GM03348 (cell line): Measurements from ENCODE around the gene PNPLA8.
A peak's percentile ranks its signal among the peaks of the same experiment; 100 is the strongest.
"Not testable (repeated sequence)": the region's sequence is repeated elsewhere in the genome, so short reads cannot be mapped to it uniquely, and the experiment has no call there.

Experiments
- DNase-seq: peaks from one replicate; pipeline ENCODE4 v3.0.0; 2012; ENCODE audit warnings: low spot score

PNPLA8 gene

GRCh38 chr7:108468246-108468645, 57.7 kb downstream of the PNPLA8 start:
- DNase-seq, result no peak

- DNase-seq, result no peak
These were observed 58.5 kb downstream of the PNPLA8 start for GRCh38 chr7:108467391-108467790.

- not testable (repeated sequence) for DNase-seq
These were observed 59.6 kb downstream of the PNPLA8 start for GRCh38 chr7:108466322-108466721.

- no peak for DNase-seq
These were observed 61.2 kb downstream of the PNPLA8 start for GRCh38 chr7:108464743-108465142.

GRCh38 chr7:108463613-108464012, 62.3 kb downstream of the PNPLA8 start:
- DNase-seq, result no peak

GRCh38 chr7:108461840-108462239, 64.1 kb downstream of the PNPLA8 start:
- DNase-seq, result no peak

- no peak for DNase-seq
These were observed 65.0 kb downstream of the PNPLA8 start for GRCh38 chr7:108460964-108461363.

GRCh38 chr7:108459922-108460551, 65.9 kb downstream of the PNPLA8 start:
- DNase-seq, result peak; percentile 47

- no peak for DNase-seq
These were observed 68.1 kb downstream of the PNPLA8 start for GRCh38 chr7:108457871-108458270.

- no peak for DNase-seq
These were observed 68.9 kb downstream of the PNPLA8 start for GRCh38 chr7:108456845-108457540.

- DNase-seq, result peak; percentile 48
These were observed 69.8 kb downstream of the PNPLA8 start, which contains the start of gene NRCAM for GRCh38 chr7:108455998-108456677. TSS of gene NRCAM (minus strand) at chr7:108456436. CDS start at chr7:108240064, 216,372 bp downstream.

- DNase-seq, result peak; percentile 55
These were observed 70.4 kb downstream of the PNPLA8 start for GRCh38 chr7:108455551-108455997.

GRCh38 chr7:108454674-108455550, 71.0 kb downstream of the PNPLA8 start:
- peak; percentile 50 for DNase-seq

GRCh38 chr7:108454317-108454673, 71.6 kb downstream of the PNPLA8 start:
- no peak for DNase-seq

- DNase-seq, result no peak
These were observed 72.6 kb downstream of the PNPLA8 start for GRCh38 chr7:108453320-108453719.

- DNase-seq, result peak; percentile 53
These were observed 73.2 kb downstream of the PNPLA8 start for GRCh38 chr7:108452707-108453106.

GRCh38 chr7:108451296-108451848, 74.6 kb downstream of the PNPLA8 start:
- no peak for DNase-seq

GRCh38 chr7:108450160-108450559, 75.8 kb downstream of the PNPLA8 start:
- DNase-seq, result no peak

- no peak for DNase-seq
These were observed 76.4 kb downstream of the PNPLA8 start for GRCh38 chr7:108449521-108449920.

- DNase-seq, result no peak
These were observed 77.1 kb downstream of the PNPLA8 start for GRCh38 chr7:108448584-108449505.
